GM19468 (cell line): Measurements from ENCODE around the gene PPP2R2B.
"Not testable (repeated sequence)": the region's sequence is repeated elsewhere in the genome, so short reads cannot be mapped to it uniquely, and the experiment has no call there.

ENCODE experiments used
- ATAC-seq: cut with Tn5 transposase; IDR thresholded peaks from one replicate; pipeline ENCODE4 v1.9.1; 2021; ENCODE audit warnings: mild to moderate bottlenecking, moderate library complexity, moderate number of reproducible peaks; ENCODE audit not compliant: unreplicated experiment; ENCODE audit errors: extremely low read depth

PPP2R2B gene

GRCh38 chr5:146630472-146630871 lies 248.1 kb downstream of the PPP2R2B start:
- ATAC-seq = no peak

- no peak for ATAC-seq
These were observed 249.6 kb downstream of the PPP2R2B start for GRCh38 chr5:146628950-146629349.

- ATAC-seq = no peak
These were observed 251.6 kb downstream of the PPP2R2B start for GRCh38 chr5:146626936-146627335.

- ATAC-seq = no peak
These were observed 254.4 kb downstream of the PPP2R2B start for GRCh38 chr5:146624179-146624578.

- no peak for ATAC-seq
These were observed 254.9 kb downstream of the PPP2R2B start for GRCh38 chr5:146623666-146624065.

GRCh38 chr5:146623009-146623408 lies 255.5 kb downstream of the PPP2R2B start:
- ATAC-seq = no peak

- no peak for ATAC-seq
These were observed 256.2 kb downstream of the PPP2R2B start for GRCh38 chr5:146622391-146622790.

GRCh38 chr5:146620669-146621051 lies 257.9 kb downstream of the PPP2R2B start:
- no peak for ATAC-seq

GRCh38 chr5:146620031-146620668 lies 258.4 kb downstream of the PPP2R2B start:
- no peak for ATAC-seq

GRCh38 chr5:146618434-146618833 lies 260.1 kb downstream of the PPP2R2B start:
- no peak for ATAC-seq

GRCh38 chr5:146609731-146610130 lies 268.8 kb downstream of the PPP2R2B start:
- ATAC-seq = not testable (repeated sequence)

GRCh38 chr5:146607659-146608332 lies 270.8 kb downstream of the PPP2R2B start:
- no peak for ATAC-seq

GRCh38 chr5:146606893-146607292 lies 271.7 kb downstream of the PPP2R2B start:
- ATAC-seq = no peak

GRCh38 chr5:146600376-146600775 lies 278.2 kb downstream of the PPP2R2B start:
- no peak for ATAC-seq

GRCh38 chr5:146599261-146599660 lies 279.3 kb downstream of the PPP2R2B start:
- ATAC-seq = no peak

GRCh38 chr5:146595088-146595487 lies 283.5 kb downstream of the PPP2R2B start:
- ATAC-seq = no peak

GRCh38 chr5:146592352-146592751 lies 286.2 kb downstream of the PPP2R2B start:
- no peak for ATAC-seq

- ATAC-seq = no peak
These were observed 289.6 kb downstream of the PPP2R2B start for GRCh38 chr5:146589028-146589345.

GRCh38 chr5:146588331-146589027 lies 290.1 kb downstream of the PPP2R2B start:
- ATAC-seq = no peak

GRCh38 chr5:146586752-146587151 lies 291.8 kb downstream of the PPP2R2B start:
- no peak for ATAC-seq

- ATAC-seq = no peak
These were observed 293.8 kb downstream of the PPP2R2B start for GRCh38 chr5:146584750-146585149.
